ENCODE measurements around the gene ZC3H11A. TPM values are rescaled to one million over a fixed set of nuclear protein-coding genes. Genes with fewer than 3 reads are reported as not detected.
"Not testable (repeated sequence)": the region's sequence is repeated elsewhere in the genome, so short reads cannot be mapped to it uniquely, and the experiment has no call there.

Gene ZC3H11A
- 66.2 and 81.2 TPM in 2 replicates for total RNA-seq

DNA sequence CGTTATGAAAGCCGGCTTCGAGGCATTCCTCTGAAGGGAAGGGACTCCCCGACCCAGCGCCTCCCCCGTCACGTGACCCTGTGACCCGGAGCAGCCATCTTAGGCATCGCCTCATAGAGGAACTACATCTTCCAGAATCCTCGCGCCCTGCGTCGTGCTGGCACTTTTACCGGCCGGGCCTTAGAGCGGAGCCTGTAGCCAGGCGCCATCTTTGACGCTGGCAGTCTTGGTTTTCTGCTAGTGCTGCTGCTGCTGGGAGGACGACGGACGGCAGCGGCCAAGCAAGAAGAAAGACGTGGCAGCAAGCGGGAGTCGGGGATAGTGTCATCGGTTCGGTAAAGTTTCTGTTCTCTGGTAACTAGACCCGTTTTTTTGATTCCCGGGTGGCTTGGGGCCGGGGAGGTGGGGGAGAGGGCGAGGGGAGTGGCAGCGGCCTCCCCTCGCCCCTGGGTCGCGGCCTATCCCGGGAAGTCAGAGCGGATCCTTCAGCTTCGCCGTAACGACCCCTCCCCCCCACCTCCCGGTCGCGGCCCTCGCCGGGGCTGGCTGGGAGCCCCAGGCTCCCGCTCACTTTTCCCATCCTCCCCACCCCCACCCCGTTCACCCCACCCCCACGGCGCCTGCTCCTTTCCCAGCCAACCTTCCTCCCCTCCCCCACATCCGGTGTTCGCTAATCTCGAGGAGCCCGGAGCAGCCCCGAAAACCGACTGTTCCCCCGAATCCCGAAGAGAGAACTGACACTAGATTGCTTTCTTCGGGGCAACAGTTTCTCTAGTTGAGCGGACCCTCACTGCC, at the start of gene ZC3H11A, which contains the start of gene ZBED6:
TSS of gene ZC3H11A (plus strand) at position 183 of the 795 bp plus-strand sequence. CDS start 21,448 bp downstream, outside the sequence.
TSS of gene ZBED6 (plus strand) at position 183 of the 795 bp plus-strand sequence. CDS start 1,900 bp downstream, outside the sequence.
- DNase-seq (ENCODE audit: extremely low read depth, low read depth, low spot score) = peak; percentile 94

DNA sequence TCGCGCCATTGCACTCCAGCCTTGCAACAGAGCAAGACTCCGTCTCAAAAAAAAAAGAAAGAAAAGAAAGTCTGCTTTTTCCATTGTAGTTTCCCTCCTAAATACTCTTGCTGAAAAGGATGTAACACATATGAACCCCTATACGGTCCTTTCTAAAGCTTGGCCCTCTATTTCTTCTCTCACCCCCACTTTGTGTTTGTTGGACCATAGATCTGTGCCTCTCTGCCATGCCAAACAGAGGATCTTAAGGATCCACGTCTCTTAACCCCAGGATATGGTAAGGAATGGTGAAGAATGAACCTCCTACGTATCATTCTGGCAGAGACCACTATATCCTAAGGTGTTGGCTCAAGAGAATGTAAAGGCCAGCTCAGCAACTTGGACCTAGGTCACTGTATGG, 49.1 kb upstream of the ZC3H11A start:
- no peak for DNase-seq (ENCODE audit: extremely low read depth, low read depth, low spot score)

DNA sequence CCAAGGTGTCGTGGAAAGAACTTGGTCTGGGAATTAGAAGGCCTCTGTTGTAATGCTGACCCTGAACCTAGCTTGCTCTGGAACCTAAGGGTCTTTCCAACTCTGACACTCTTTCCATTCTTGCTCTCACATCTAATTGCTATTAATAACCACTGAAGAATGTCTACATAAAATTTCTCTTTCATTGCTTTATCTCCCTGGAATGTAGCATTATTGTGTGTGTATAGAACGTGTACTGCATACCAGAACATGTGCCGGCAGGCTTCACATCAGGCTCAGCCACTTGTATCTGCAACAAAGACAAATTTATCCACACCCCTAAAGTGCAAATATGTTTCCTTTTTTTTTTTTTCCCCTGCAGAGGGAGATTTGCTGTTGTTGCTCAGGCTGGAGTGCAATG, 44.4 kb upstream of the ZC3H11A start:
- no peak for DNase-seq (ENCODE audit: extremely low read depth, low read depth, low spot score)

DNA sequence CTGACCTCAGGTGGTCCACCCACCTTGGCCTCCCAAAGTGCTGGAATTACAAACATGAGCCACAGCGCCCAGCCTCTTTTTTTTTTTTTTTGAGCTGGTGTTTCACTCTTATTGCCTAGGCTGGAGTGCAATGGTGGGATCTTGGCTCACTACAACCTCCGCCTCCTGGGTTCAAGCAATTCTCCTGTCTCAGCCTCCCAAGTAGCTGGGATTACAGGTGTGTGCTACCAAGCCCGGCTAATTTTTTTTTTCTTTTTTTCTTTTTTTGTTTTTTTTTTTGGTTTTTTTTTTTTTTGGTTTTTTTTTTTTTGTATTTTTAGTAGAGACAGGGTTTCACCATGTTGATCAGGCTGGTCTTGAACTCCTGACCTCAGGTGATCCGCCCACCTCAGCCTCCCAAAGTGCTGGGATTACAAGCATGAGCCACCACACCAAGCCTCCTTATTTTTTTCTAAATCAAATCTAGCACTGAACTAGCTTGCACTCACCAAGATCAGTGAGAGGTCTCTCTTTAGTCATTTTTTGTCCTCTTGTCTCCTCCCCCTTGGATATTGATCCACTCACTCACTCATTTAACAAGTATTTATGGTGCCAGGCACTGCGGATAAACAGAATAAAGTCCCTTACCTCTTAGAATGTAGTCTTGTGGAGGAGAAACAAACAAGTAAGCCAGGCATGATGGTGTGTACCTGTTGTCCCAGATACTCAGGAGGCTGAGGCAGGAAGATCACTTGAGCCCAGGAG, 43.6 kb upstream of the ZC3H11A start:
- not testable (repeated sequence) for DNase-seq (ENCODE audit: extremely low read depth, low read depth, low spot score)

DNA sequence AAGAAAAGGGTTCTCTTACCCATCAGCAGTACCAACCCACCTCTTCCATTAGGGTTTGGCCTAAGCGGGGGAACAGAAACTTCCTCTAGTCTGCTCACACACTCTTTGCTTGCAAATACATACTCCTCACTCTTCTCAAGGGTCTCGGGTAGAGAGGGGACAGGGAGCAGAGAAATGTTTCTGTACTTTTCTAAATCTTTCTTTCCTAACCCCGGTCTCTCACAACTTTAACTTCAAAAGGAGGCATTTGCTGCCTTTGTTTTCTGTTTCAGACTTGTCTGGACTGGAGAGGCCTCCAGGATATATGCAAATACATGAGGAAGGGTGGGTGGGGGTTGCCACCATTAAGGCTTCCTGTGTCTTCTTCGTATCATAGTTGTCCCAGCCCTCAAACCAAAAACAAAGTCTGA, 41.0 kb upstream of the ZC3H11A start:
- DNase-seq (ENCODE audit: extremely low read depth, low read depth, low spot score) = no peak

DNA sequence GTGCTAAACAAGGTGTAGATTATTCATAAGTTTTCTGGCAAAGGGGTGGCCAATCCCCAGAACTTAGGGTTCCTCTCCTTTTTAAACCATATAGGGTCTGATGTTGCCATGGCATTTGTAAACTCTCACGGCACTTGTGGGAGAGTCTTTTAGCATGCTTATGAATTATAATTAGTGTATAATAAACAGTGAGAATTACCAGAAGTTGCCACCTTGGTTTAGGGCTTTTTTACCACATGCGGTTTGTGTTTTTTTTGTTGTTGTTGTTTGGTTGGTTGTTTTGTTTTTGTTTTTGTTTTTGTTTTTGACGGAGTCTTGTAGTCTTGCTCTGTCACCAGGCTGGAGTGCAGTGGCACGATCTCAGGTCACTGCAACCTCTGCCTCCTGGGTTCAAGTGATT, 39.4 kb upstream of the ZC3H11A start:
- no peak for DNase-seq (ENCODE audit: extremely low read depth, low read depth, low spot score)

DNA sequence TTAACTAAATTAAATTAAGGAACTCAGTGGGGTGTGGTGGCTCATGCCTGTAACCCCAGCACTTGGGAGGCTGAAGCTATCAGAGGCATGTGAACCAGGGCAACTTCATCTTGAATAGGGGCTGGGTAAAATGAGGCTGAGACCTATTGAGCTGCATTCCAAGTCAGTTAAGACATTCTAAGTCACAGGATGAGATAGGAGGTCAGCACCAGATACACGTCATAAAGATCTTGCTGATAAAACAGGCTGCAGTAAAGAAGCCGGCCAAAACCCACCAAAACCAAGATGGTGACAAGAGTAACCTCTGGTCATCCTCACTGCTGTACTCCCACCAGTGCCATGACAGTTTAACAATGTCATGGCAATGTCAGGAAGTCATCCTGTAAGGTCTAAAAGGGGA, 36.7 kb upstream of the ZC3H11A start:
- not testable (repeated sequence) for DNase-seq (ENCODE audit: extremely low read depth, low read depth, low spot score)

DNA sequence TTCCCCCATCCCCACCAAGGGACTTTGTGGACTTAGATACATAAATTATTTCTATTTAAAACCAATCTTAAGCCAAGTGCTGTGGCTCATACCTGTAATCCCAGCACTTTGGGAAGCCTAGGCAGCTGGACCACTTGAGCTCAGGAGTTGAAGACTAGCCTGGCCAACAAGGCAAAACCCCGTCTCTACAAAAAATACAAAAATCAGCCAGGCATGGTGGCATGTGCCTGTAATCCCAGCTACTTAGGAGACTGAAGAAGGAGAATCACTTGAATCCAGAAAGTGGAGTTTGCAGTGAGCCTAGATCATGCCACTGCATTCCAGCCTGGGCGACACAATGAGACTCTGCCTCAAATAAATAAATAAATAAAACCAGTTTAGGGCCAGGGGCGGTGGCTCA, 34.9 kb upstream of the ZC3H11A start:
- no peak for DNase-seq (ENCODE audit: extremely low read depth, low read depth, low spot score)

DNA sequence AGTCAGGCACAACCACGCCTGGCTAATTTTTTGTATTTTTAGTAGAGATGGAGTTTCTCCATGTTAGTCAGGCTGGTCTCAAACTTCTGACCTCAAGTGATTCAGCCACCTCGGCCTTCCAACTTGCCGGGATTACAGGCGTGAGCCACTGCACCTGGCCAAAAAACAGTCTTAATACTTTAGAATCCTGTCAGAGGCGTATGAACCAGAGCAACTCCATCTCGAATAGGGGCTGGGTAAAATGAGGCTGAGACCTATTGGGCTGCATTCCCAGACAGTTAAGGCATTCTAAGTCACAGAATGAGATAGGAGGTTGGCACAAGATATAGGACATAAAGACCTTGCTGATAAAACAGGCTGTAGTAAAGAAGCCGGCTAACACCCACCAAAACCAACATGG, 33.5 kb upstream of the ZC3H11A start:
- DNase-seq (ENCODE audit: extremely low read depth, low read depth, low spot score) = not testable (repeated sequence)

DNA sequence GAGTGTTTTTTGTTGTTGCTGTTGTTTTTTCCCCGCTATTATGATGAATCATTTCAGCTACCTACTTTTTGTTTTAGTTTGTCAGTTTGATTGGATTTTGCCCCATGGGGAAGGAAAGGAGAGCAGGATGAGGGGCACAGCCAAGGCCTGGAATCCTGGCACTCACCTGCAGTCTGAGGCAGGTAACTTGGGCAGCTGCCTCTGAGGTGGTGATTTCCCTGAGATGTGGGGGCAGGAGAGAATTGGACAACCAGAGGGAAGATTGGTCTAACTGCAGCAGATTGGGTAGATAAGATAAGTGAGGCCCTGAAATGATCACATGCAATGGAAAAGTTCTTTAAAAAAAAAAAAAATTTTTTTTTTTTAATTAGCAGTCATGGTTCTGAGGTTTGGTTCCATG, 31.9 kb upstream of the ZC3H11A start:
- no peak for DNase-seq (ENCODE audit: extremely low read depth, low read depth, low spot score)

DNA sequence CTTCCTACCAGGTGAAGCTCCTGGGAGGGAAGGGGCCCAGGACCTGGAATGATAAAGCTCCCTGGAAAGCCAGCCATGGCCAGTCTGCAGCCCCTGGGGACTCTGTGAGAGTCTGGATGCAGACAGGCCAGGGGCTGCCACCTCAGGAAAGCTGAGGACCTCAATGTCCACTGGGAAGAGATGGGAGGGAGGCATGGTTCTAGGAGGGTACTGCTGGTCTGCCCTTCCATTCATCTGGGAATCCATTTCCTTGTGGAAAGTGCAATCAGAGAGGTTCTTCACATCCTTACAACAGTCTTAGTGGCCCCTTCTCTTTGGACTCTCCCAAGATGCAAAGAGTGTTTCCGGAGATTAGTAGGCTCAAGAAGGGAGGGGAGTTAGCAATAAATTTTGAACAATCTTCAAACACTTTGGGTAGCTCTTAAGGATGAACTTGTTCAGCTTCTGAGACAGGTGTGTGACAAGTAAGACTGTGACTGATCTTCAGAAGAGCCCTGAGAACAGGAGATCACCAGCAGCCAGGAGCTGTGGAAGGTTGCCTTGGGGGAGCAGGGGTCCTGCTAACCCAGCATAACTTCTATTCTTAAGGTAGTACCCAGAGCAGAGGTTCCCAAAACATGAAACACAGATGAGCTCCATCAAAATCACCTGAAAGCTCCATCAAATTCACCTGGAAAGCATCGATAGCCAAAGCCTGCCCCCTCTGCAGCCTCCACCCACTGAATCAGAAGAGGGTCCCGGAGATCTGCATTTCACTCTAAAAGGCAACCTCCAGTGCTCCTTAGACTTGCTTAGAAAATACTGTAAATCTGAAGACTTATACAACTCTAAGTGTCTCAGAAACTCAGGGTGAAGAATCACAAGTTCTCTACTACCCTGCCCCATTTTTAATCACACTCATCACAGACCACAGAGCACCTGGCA, 31.1 kb upstream of the ZC3H11A start:
- no peak for DNase-seq (ENCODE audit: extremely low read depth, low read depth, low spot score)

DNA sequence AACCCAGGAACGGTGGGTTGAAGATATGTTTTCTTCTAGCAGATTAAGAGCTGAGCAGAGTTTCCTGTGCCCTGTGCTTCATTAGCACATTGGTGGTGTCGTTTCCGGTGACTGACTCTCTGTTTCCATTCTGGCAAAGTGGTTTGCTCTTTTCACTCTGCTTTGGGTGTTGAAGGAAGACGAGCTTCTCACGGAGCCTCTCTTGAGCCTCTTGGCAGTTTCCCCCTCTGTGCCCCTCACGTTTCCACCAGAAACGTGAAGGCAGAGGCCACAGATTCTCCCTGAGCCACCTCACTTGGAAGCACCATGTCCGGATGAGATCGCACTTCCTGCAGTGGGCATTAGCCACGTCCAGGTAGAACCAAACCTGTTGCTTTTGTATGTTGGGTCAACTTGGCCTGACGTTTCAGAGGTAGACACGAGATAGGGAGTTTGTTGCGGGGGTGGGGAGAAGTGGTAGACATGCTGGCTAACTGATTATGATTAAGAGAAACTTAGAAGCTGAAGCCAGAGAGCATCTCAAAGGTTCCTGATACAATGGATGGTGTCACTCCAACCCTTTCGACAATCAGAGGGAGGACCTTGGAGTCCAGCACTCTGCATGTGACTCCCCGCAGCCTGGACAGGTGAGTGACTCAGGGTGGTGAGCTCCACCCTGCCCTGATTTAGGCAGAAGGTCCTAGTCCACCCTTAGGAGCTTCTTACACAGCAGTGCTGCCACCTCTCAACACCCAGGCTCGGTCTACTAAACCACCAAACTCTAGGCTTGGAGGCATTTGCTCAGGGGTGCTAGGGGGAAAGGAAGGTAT, 30.2 kb upstream of the ZC3H11A start, which contains the start of gene LAX1:
TSS of gene LAX1 (plus strand) at position 155 of the 809 bp plus-strand sequence. CDS start at position 538, 383 bp downstream.
- DNase-seq (ENCODE audit: extremely low read depth, low read depth, low spot score) = no peak

DNA sequence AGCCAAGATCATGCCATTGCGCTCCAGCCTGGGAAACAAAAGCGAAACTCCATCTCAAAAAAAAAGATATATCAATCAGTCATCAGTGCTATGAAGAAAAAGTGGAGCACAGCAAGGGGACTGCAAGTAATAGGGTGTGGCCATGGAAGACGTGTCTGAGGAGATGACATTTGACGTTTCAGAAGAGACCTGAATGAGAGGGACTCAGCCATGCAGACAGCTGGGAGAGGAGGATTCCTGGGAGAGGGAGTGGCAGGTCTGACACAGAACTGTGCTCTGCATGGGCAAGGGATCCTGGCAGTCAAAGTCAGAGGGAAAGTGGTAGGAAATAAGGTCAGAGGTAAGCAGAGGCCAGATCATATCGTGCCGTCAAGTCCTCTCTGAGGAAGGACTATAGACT, 27.2 kb upstream of the ZC3H11A start:
- no peak for DNase-seq (ENCODE audit: extremely low read depth, low read depth, low spot score)

DNA sequence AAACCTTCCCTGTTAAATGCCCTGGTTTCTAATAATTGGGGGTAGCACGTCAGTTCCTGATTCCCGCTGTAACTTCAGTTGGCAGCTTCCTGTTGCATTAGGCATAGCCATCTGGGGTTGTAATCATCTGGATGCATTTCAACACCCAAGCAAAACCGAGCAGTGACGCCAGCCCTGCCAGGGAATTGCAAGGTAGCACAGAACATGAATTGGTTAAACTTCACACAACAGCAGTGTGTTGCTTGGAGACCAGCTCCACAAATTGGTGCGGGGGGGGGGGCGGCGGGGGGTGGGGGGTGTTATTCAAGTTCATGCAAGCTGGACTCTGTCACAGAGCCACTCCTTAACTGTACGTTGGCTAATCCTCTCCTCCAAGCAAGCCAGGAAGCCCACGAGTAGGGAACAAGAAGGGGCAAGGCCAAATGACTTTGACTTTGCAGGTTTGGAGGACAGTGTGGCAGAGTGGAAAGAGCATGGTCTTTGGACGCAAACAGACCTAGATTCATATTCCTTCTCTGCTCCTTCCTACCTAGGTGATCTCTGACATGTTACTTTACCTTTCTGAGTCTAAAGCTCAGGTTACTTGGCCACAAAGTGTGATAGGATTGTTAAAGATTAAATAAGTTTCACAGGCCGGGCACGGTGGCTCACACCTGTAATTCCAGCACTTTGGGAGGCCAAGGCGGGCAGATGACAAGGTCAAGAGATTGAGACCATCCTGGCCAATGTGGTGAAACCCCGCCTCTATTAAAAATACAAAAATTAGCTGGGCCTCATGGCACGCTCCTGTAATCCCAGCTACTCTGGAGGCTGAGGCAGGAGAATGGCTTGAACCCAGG, 25.7 kb upstream of the ZC3H11A start:
- peak; percentile 70 for DNase-seq (ENCODE audit: extremely low read depth, low read depth, low spot score)

DNA sequence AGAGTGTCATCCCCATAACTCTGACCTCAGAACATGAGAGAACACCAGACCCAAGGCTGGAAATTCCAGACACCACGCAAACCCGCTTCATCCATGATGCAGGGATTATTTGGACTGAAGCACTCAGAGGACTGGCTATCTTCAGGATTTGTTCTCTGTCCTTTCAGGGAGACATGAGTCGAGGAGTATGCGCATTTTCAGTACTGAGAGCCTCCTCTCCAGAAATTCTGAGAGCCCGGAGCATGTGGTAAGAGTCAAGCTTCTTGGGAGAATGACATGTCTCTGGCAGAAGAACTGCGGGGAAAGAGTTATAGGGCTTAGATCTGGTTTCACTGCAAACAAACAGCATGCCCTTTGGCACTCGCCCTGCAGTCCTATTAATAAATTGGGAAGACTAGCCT, 23.5 kb upstream of the ZC3H11A start:
- DNase-seq (ENCODE audit: extremely low read depth, low read depth, low spot score) = no peak

DNA sequence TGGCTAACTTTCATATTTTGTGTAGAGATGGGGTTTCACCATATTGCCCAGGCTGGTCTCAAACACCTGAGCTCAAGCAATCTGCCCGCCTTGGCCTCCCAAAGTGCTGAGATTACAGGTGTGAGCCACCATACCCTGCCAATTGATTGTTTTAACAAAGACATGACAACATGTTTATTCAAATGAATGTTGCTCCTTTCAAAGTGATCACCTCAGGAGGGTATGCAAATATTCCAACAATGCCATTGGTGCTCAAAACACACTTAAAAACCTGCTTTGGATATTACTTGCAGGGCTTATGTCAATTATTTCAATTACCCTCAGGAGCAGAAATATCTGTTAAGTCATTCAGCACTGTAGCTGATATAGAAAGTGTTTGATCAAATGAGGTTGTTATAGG, 22.6 kb upstream of the ZC3H11A start:
- DNase-seq (ENCODE audit: extremely low read depth, low read depth, low spot score) = no peak

DNA sequence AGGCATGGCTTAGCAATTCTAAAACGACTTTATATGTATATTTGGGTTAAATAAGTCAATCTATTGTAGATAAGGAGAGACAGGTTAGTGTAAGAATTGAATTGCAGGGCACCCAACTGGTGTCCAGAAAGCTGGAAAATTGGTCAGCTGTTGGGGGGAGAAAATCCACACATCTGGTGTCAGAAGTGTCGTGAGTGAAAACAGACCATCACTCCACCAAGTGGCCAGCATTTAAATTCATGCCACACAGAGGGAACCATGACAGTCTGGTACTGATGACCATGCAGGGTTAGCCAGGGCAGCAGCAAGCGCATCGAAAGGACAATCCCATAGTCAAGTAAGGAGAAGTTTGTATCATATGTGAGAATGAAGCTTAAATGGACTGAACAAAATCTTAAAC, 18.8 kb upstream of the ZC3H11A start:
- DNase-seq (ENCODE audit: extremely low read depth, low read depth, low spot score) = no peak

DNA sequence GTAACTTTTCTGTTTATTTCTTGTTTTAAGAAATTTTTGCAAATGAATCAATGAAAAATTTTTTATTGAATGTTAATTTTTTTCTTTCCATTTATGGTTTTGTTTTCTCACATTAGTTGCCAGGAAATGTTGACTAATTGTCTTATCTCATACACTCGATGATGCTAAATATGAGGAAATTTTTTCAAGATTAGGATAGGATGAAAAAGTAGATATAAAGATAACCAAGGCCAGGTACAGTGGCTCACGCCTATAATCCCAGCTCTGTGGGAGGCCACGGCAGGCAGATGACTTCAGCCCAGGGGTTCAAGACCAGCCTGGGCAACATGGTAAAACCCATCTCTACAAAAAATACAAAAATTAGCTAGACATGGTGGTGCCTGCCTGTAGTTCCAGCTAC, 17.8 kb upstream of the ZC3H11A start:
- no peak for DNase-seq (ENCODE audit: extremely low read depth, low read depth, low spot score)

DNA sequence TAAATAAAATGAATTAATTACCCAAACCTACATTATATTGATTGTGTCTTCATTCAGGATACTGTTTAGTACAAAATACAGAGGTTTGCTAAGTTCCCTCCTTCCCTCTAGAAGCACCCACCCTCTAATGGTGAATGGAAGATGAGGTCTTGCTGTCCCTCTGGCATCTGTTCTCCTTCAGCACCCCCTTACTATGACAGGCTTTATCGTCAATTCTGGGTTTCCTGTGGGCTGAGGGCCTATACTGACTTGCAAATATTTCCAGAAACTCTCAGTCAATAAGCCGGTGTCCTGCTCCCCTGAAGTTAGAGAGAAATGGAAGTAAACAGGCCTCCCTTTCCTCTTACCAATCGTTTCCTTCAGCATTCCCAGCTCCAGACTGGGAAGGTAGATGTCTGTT, 17.3 kb upstream of the ZC3H11A start:
- DNase-seq (ENCODE audit: extremely low read depth, low read depth, low spot score) = no peak

All from glomerular endothelial cell (primary cell).